Measurements from ENCODE around the gene JUN. TPM values are rescaled to one million over a fixed set of nuclear protein-coding genes. Genes with fewer than 3 reads are reported as not detected.
A peak's percentile ranks its signal among the peaks of the same experiment; 100 is the strongest.

JUN gene
- polyA plus RNA-seq, 3 donors = 29.3 to 330 (median 31.3) TPM

DNA sequence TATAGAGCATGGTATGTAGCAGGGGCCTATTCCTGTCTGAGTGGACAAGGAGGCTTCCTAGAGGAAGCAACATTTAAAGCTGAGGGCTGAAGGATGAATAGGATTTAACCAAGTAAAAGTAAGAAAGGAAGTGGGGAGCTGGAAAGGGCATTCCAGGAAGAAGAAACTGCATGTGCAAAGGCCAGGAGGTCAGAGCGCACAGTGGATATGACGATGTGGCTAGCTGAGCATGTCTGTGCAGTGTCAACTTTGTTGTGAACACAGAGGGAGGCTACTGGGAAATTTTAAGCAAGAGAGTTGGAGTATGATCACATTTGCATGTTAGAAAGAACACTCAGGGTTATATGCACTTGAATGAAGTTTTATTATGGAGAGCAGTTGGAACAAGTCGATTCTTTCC is 28.6 kb upstream of the JUN start:
- no peak for DNase-seq
- Histone ChIP-seq H3K79me2 (ENCODE audit: insufficient read depth, low read length) (no peaks in the 10 kb centered on the region), H3K27ac (ENCODE audit: low read depth in 1 of 2, low read length in 2 of 2) (no peak overlapping the region), H3K27me3 (ENCODE audit: control insufficient read depth in 2 of 2, insufficient read depth in 2 of 2, low read length in 2 of 2) (no peaks in the 10 kb centered on the region), H2AFZ (ENCODE audit: insufficient read depth, low read depth, low read length, poor library complexity, severe bottlenecking) (no peak overlapping the region), H3K4me2 (replicated peaks; ENCODE audit: extremely low read depth, low read length, poor library complexity, severe bottlenecking) (no peak overlapping the region), H3K9ac (ENCODE audit: insufficient read depth, low read length, poor library complexity, severe bottlenecking) (no peak overlapping the region), H3K36me3 (replicated peaks in 1 of 2; ENCODE audit: control insufficient read depth in 1 of 2, insufficient read depth in 2 of 2, low read length in 2 of 2) (no peaks in the 10 kb centered on the region), H3K4me1 (ENCODE audit: control insufficient read depth in 1 of 2, insufficient read depth in 2 of 2, low read length in 2 of 2) (peaks cover 29 to 40% of the 10 kb centered on the region in 2 donors), H3K9me3 (replicated peaks in 1 of 2; ENCODE audit: control insufficient read depth in 1 of 2, insufficient read depth in 1 of 2, low read length in 2 of 2) (no peaks in the 10 kb centered on the region), H3K4me3 (replicated peaks in 1 of 3; ENCODE audit: low read depth in 2 of 3, low read length in 3 of 3) (no peak overlapping the region), H4K20me1 (ENCODE audit: insufficient read depth, low read length) (no peaks in the 10 kb centered on the region)
- H3K4me3 Mint-ChIP-seq = no peak overlapping the region
- intact Hi-C loops (cut with micrococcal nuclease) = loop anchor here in 1 of 2 donors (10.0 kb wide), 1 partner anchor 92 kb away; no protein-coding TSS in a partner anchor
- no peaks in the 10 kb centered on the region for H3K36me3 Mint-ChIP-seq
- H3K9me3 Mint-ChIP-seq = no peaks in the 10 kb centered on the region
- H3K27me3 Mint-ChIP-seq (ENCODE audit: low read depth in 3 of 3) = no peaks in the 10 kb centered on the region
- no peak for TF ChIP-seq CTCF (IDR thresholded peaks at IDR 0.05)
- peaks cover 58% of the 10 kb centered on the region for H3K4me1 Mint-ChIP-seq
- WGBS (ENCODE audit: insufficient coverage) = 76% methylated on average over 2 of the region's 3 CpGs
- H3K27ac Mint-ChIP-seq = peak overlapping the region in 1 of 7 donors; percentile 16

- Histone ChIP-seq H4K20me1 (ENCODE audit: insufficient read depth, low read length) (no peaks in the 10 kb centered on the region), H3K9me3 (replicated peaks in 1 of 2; ENCODE audit: control insufficient read depth in 1 of 2, insufficient read depth in 1 of 2, low read length in 2 of 2) (no peaks in the 10 kb centered on the region), H3K27ac (ENCODE audit: low read depth in 1 of 2, low read length in 2 of 2) (no peak overlapping the region), H3K27me3 (ENCODE audit: control insufficient read depth in 2 of 2, insufficient read depth in 2 of 2, low read length in 2 of 2) (no peaks in the 10 kb centered on the region), H3K9ac (ENCODE audit: insufficient read depth, low read length, poor library complexity, severe bottlenecking) (no peak overlapping the region), H3K4me2 (replicated peaks; ENCODE audit: extremely low read depth, low read length, poor library complexity, severe bottlenecking) (no peak overlapping the region), H2AFZ (ENCODE audit: insufficient read depth, low read depth, low read length, poor library complexity, severe bottlenecking) (no peak overlapping the region), H3K36me3 (replicated peaks in 1 of 2; ENCODE audit: control insufficient read depth in 1 of 2, insufficient read depth in 2 of 2, low read length in 2 of 2) (no peaks in the 10 kb centered on the region), H3K79me2 (ENCODE audit: insufficient read depth, low read length) (no peaks in the 10 kb centered on the region), H3K4me1 (ENCODE audit: control insufficient read depth in 1 of 2, insufficient read depth in 2 of 2, low read length in 2 of 2) (peaks cover 21 to 31% of the 10 kb centered on the region in 2 donors), H3K4me3 (replicated peaks in 1 of 3; ENCODE audit: low read depth in 2 of 3, low read length in 3 of 3) (no peak overlapping the region)
- no peaks in the 10 kb centered on the region for H3K36me3 Mint-ChIP-seq
- no peak for TF ChIP-seq CTCF (IDR thresholded peaks at IDR 0.05)
- WGBS (ENCODE audit: insufficient coverage) = 100% methylated on average over 1 of the region's 2 CpGs
- peak overlapping the region in 1 of 7 donors; percentile 61 for H3K27ac Mint-ChIP-seq
- intact Hi-C loops (cut with micrococcal nuclease) = loop anchor here in 1 of 2 donors (10.0 kb wide), 1 partner anchor 93 kb away; no protein-coding TSS in a partner anchor
- no peak for DNase-seq
- no peaks in the 10 kb centered on the region for H3K9me3 Mint-ChIP-seq
- H3K4me1 Mint-ChIP-seq = peaks cover 50% of the 10 kb centered on the region
- H3K27me3 Mint-ChIP-seq (ENCODE audit: low read depth in 3 of 3) = no peaks in the 10 kb centered on the region
- H3K4me3 Mint-ChIP-seq = no peak overlapping the region
These were observed 27.5 kb upstream of the JUN start for GRCh38 chr1:58811303-58811702.

All from CD14-positive monocyte (primary cell).